ENCODE results near the gene JARID2.

DNA sequence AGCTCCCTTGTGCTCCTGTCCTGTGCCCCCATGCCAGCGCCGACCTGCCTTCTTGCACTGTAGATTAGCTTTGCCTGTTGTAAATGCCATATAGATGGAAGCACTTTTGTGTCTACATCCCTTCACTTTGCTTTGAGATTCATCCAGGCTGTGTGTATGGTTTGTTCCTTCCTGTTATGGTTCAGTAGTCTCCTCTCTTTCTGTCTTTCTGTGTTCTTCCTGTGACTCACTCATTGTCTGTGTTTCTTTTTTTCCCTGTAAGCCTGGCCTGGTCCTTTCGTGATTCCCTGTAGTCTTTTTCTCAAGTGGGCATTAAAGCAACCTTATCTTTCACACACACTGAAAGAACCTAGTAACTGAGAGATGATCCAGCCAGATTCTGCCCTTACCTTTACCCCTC is 66.6 kb downstream of the JARID2 start:
- no peak for TF ChIP-seq TAF1 (IDR thresholded peaks at IDR 0.05; ENCODE audit: low read depth)
- no peak for TF ChIP-seq MXI1 (conservative IDR thresholded peaks at IDR 0.05; ENCODE audit: poor library complexity, severe bottlenecking)
- TF ChIP-seq CTCF (IDR thresholded peaks at IDR 0.05; ENCODE audit: poor library complexity, severe bottlenecking) = no peak
- TF ChIP-seq EZH2 (IDR thresholded peaks at IDR 0.05; ENCODE audit: borderline replicate concordance, insufficient read depth, low read length, poor library complexity, severe bottlenecking) = no peak
- no peak for TF ChIP-seq RAD21 (conservative IDR thresholded peaks at IDR 0.05)
